Brain microvascular endothelial cell (primary cell): ENCODE measurements around the gene TGM1.

Source experiments
- DNase-seq: peaks from one replicate; pipeline ENCODE4 v3.0.0-alpha.2; 2020
- H3K27ac ChIP-seq: fragments of 250-450 bp; sonication (Bioruptor Pico); 2 replicates; pipeline ENCODE4 v1.5.1; 2020; ENCODE audit warnings: mild to moderate bottlenecking, moderate library complexity
- H3K27me3 ChIP-seq: fragments of 250-450 bp; sonication (Bioruptor Pico); replicated peaks from 2 replicates; pipeline ENCODE4 v1.5.1; 2020; ENCODE audit warnings: mild to moderate bottlenecking
- H3K36me3 ChIP-seq: fragments of 250-450 bp; sonication (Bioruptor Pico); replicated peaks from 2 replicates; pipeline ENCODE4 v1.5.1; 2020; ENCODE audit warnings: mild to moderate bottlenecking
- H3K4me3 ChIP-seq: 2 replicates; pipeline ENCODE4 v1.5.1; 2011; ENCODE audit warnings: low read depth, mild to moderate bottlenecking, control low read depth, low read length, moderate library complexity
- in situ Hi-C: cut with HindIII; loops from 2 replicates; pipeline ENCODE4 v1.10.0; 2017; ENCODE audit warnings: low sequenced_read_pairs, low pct_ligation_motif_present
- TF ChIP-seq, protein P1 (sequence below): IDR thresholded peaks from 2 replicates; pipeline ENCODE4 v1.5.1; 2011; ENCODE audit warnings: low read depth, mild to moderate bottlenecking, moderate library complexity, low read length, control low read depth, inconsistent platforms; ENCODE audit errors: missing control alignments

Gene TGM1

DNA sequence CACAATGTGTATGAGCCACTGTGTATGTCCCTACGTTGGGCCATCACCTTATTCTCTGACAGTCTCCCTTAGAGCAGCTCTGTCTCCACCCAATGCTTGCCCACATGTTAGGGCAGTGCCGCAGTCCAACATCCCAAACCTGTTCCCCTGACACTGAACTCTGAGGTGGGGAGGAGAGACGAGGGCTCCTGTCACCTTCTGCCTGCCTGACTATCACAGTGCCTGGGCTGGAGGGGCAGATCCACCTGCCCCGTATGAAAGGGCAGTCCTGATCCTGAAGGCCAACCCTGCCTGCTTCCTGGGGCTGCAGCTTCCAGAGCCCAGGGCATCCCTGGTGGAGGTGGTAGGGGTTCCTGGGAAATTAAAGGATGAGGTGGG lies 2.2 kb downstream of the TGM1 start:
- TF ChIP-seq, protein P1, sequence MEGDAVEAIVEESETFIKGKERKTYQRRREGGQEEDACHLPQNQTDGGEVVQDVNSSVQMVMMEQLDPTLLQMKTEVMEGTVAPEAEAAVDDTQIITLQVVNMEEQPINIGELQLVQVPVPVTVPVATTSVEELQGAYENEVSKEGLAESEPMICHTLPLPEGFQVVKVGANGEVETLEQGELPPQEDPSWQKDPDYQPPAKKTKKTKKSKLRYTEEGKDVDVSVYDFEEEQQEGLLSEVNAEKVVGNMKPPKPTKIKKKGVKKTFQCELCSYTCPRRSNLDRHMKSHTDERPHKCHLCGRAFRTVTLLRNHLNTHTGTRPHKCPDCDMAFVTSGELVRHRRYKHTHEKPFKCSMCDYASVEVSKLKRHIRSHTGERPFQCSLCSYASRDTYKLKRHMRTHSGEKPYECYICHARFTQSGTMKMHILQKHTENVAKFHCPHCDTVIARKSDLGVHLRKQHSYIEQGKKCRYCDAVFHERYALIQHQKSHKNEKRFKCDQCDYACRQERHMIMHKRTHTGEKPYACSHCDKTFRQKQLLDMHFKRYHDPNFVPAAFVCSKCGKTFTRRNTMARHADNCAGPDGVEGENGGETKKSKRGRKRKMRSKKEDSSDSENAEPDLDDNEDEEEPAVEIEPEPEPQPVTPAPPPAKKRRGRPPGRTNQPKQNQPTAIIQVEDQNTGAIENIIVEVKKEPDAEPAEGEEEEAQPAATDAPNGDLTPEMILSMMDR, result no peak
- Histone ChIP-seq H3K27me3 (no peaks in the 10 kb centered on the region), H3K36me3 (peaks cover 4% of the 10 kb centered on the region), H3K4me3 (no peak overlapping the region), H3K27ac (no peak overlapping the region)
- DNase-seq, result no peak
- in situ Hi-C loops, result no loop called here

DNA sequence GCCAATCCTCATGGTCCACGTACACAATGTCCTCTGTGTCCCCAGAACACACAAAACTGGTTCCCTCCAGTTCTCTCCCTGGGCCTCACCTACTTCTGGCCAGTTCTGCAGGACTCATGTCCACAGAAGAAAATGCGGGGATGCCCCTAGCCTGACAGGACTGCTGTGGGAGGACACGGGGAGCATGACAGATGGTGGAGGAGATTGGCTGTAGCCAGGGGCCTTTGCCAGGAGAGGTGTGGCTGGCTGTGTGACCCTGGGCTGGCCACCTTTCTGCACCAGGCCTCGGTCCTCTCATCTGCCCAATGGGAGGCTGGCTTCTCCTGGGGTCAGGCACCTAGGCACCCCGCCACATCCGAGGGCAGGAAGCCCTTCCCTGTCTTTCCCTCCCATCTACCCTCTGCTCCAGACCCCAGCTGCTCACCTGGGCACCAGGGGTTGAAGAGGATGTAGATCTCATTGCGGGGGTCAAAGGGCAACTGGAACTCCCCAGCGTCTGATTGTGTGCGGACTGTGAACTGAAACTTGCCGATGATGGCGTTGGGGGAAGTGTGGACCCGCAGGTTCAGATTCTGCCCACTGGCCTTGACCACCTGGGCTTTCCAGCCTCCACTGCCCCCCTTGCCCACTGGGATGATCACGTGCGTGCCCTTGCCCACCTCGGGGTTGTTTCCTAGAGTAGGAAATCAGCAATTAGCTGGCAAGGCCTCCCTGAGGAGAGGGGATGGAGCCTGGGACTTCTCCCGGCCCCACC lies 2.8 kb downstream of the TGM1 start:
- Histone ChIP-seq H3K27me3 (no peaks in the 10 kb centered on the region), H3K4me3 (no peak overlapping the region), H3K27ac (no peak overlapping the region), H3K36me3 (no peaks in the 10 kb centered on the region)
- DNase-seq, result no peak
- in situ Hi-C loops, result no loop called here
- TF ChIP-seq, protein P1, result no peak

DNA sequence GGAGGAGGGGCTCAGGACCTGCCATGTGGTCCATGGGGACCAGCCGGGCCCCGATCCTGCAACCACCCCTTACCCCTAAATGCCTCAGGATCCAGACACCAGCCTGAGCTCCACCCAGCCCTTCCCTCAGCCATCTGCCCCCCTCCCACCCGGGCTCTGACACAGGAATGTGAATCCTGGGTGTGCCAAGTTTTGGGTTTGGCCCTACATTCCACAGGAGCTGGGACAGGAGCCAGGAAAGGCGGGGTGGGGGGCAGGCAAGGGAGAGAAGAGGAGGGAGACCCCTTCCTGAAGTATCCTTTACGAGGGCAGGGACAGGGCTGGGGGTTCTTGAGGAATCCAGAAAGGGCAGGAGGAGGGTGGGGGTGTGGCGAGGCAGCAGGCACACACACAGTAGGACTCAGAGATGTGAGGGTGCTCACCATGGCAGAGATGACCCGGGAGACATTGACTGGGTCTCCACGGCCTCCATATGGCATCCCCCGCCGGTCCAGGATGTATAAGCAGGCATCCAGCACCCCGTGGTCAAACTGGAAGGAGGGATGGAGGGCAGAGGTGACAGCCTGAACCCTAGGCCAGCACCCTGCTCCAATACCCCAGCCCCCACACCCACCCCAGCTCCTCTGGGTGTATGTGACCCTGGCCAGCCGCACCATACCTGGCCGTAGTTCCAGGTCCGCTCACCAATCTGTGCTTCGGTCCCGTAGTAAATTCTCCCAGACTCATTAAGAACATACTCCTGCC lies 3.5 kb downstream of the TGM1 start:
- Histone ChIP-seq H3K27ac (no peak overlapping the region), H3K27me3 (no peaks in the 10 kb centered on the region), H3K36me3 (no peaks in the 10 kb centered on the region), H3K4me3 (no peak overlapping the region)
- in situ Hi-C loops, result no loop called here
- DNase-seq, result no peak
- TF ChIP-seq, protein P1, result no peak

DNA sequence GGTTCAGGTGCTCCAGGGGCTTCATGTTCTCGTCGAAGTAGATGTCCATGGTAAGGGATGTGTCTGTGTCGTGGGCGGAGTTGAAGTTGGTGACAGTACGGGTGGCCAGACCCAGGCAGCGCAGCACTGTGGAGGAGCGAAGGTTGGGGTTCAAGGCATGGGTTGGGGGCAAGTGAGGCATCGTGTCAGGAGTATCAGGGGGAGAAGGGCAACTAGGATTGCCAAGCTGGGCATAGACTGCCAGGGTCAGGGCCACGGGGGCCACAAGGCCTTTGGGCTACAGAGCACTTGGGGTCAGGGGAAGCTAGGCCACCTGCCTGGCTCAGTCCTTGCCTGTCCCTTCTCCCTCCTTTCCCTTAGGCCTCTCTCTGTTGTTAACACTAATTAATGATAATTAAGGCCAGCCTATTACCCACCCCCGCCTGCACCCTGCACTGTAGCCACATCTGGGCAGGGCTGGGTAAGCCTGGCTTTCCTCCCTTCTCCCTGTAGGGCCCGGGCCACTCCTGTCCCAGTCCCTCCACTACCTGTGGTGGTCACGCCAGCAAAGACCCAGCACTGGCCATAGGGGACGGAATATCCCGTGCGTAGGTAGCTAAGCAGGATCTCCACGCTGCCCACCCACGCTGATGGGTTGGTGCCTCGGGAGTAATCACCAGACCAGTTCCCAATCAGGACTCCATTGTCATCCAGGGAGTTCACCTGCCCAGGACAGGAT lies 4.3 kb downstream of the TGM1 start:
- no peaks in the 10 kb centered on the region for H3K36me3 ChIP-seq
- H3K27me3 ChIP-seq, result no peaks in the 10 kb centered on the region
- TF ChIP-seq, protein P1, result no peak
- H3K27ac ChIP-seq, result no peak overlapping the region
- no peak overlapping the region for H3K4me3 ChIP-seq
- in situ Hi-C loops, result no loop called here
- DNase-seq, result no peak

DNA sequence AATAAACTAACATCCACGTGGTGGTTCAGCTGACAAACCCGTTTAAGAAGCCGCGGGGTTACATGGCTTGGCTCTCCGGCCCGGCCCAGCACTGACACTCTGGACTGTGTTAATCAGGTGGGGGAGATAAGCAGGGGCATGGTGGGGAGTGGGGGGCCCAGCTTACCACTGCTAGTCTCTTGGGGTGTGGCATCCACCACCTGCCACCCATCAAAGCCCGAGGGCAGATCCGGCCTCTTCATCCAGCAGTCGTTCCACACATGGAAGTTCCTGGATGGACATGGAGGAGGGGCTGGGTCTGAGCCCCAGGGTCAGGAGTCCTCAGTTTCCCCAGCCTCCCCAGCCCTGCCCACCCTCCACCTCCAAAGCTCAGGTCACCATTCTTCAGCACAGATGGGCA lies 4.9 kb downstream of the TGM1 start:
- in situ Hi-C loops, result no loop called here
- H3K36me3 ChIP-seq, result no peaks in the 10 kb centered on the region
- no peak overlapping the region for H3K27ac ChIP-seq
- H3K4me3 ChIP-seq, result no peak overlapping the region
- DNase-seq, result no peak
- TF ChIP-seq, protein P1, result no peak
- H3K27me3 ChIP-seq, result no peaks in the 10 kb centered on the region
